CD1c-positive myeloid dendritic cell (primary cell): ENCODE measurements around the gene CXCL1.

ENCODE experiments used
- DNase-seq: peaks from one replicate; pipeline ENCODE4 v3.0.0-alpha.2; 2016; ENCODE audit errors: extremely low spot score

CXCL1 gene

DNA sequence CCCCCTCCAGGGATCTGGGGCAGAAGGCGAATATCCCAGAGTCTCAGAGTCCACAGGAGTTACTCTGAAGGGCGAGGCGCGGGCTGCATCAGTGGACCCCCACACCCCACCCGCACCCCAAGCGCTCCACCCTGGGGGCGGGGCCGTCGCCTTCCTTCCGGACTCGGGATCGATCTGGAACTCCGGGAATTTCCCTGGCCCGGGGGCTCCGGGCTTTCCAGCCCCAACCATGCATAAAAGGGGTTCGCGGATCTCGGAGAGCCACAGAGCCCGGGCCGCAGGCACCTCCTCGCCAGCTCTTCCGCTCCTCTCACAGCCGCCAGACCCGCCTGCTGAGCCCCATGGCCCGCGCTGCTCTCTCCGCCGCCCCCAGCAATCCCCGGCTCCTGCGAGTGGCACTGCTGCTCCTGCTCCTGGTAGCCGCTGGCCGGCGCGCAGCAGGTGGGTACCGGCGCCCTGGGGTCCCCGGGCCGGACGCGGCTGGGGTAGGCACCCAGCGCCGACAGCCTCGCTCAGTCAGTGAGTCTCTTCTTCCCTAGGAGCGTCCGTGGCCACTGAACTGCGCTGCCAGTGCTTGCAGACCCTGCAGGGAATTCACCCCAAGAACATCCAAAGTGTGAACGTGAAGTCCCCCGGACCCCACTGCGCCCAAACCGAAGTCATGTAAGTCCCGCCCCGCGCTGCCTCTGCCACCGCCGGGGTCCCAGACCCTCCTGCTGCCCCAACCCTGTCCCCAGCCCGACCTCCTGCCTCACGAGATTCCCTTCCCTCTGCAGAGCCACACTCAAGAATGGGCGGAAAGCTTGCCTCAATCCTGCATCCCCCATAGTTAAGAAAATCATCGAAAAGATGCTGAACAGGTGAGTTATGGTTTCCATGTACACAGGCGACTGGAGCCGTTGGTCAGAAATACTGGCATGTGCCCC lies at the start of gene CXCL1:
CXCL1 (plus strand) TSS at position 264 of the 926 bp plus-strand sequence; CDS start at position 342, 78 bp downstream.
- DNase-seq: peak; percentile 20

- no peak for DNase-seq
Observed at GRCh38 chr4:73821325-73821724, 47.9 kb upstream of the CXCL1 start.

GRCh38 chr4:73822389-73822788 lies 46.8 kb upstream of the CXCL1 start:
- no peak for DNase-seq

DNA sequence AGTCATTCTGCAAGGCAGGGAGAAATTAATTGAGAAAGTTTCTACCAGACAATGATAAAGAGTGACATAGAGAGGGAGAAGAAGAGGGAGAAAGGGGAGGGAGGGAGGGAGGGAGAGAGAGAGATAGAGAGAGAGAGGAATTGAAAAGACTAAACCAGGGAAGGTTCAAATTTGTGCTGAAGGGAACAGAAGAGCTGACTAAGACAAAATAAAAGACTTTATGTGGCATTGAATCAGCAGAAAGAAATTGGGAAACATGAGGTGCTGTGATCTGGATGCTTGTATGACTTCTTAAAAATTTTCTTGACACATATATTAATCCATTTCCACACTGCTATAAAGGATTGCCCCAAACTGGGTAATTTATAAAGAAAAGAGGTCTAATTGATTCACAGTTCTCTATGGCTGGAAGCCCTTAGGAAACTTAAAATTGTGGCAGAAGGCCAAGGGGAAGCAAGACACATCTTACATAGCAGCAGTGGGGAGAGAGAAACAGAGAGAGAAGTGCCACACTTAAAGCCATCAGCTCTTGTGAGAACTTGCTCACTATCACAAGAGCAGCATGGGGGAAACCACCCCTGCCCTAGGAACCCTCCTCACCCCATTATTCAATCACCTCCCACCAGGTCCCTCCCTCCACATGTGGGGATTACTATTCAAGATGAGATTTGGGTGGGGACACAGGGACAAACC lies 46.2 kb upstream of the CXCL1 start:
- DNase-seq: no peak

GRCh38 chr4:73823760-73824159 lies 45.4 kb upstream of the CXCL1 start:
- DNase-seq: no peak

DNA sequence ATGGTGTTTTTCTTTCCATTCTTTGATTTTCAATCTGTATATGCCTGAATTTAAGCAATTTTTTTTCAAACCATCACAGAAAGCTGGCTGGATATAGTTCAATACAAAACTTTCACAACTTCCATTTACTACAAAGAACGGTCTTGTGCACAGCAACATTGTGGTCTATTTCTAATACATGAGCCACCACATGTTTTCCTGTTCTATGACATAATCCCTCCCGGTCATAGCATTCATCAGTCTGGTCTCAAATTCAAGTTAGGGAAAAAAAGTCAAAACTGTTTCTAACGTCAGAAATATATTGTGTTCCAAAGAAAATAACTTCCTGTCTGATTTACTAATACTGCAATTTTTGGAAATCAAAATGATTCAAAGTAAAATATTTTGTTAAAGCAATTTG lies 40.2 kb upstream of the CXCL1 start:
- DNase-seq: no peak

DNA sequence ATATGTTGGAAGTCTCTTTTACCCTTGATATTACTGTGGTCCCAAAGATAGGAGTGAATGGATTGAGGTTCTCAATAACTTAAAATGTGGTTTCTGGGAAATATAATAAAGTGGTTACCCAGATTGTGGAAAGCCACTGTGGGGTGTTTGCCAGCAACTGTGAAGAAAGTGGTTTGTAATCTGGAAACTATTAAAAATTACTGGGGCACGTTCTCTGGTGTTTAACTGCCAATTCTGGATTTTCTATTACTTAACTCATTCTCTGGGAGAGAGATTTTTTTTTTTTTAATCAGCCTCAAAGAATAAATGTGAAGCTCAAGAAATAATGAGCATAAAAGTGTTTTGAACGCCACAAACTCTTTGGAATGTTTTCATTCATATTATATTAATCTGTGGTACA lies 37.6 kb upstream of the CXCL1 start:
- DNase-seq: no peak

DNA sequence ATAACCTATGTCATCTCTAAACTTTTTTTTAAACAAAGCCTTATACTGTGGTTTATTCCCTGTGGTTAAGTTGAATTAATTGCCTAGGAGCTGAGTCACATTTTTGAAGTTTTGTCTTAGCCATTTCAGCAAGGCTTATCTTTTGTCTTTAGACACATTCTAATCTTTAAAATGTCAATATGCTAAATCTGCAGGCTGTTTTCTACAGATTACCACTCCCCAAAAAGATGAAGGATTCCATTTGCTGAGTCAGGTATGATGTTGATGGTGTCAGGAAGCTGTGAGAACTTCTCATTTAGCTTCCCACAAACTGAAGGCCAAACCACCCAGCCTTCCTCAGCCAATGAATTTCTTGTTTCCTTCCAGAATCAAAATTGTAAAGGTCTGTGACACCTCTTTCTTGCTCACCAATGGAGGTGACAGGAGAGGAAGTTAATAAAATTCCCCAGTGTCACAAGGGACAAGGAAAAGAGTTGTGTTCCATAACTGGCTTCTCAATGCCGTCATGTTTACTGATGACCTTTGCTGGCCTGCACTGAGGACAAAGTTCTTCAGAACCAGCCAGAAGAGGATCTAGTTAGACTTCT lies 36.4 kb upstream of the CXCL1 start:
- no peak for DNase-seq

DNA sequence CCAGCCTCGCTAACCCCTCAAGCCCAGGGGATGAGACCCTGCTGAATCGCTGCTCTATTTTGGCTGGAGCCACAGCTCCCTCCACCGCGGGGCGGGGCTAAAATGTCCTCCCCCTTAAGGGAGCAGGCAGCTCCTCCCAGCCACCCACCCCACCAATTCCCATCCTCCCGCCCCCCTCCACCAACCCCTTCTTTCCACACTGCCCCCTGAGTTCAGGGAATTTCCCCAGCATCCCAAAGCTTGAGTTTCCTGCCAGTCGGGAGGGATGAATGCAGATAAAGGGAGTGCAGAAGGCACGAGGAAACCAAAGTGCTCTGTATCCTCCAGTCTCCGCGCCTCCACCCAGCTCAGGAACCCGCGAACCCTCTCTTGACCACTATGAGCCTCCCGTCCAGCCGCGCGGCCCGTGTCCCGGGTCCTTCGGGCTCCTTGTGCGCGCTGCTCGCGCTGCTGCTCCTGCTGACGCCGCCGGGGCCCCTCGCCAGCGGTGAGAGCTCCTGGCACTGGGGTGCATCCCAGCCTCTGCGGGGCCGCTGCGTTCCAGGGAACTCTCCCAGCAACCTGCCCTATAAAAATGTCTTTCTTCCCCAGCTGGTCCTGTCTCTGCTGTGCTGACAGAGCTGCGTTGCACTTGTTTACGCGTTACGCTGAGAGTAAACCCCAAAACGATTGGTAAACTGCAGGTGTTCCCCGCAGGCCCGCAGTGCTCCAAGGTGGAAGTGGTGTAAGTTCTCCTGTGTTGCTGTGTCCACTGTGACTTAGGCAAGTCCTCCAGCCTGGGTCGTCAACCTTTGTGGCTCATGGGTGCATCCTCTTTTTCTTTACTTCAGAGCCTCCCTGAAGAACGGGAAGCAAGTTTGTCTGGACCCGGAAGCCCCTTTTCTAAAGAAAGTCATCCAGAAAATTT lies 32.6 kb upstream of the CXCL1 start, which contains the start of gene CXCL6:
CXCL6 (plus strand) TSS at position 306 of the 907 bp plus-strand sequence; CDS start at position 379, 73 bp downstream.
- DNase-seq: peak; percentile 46

DNA sequence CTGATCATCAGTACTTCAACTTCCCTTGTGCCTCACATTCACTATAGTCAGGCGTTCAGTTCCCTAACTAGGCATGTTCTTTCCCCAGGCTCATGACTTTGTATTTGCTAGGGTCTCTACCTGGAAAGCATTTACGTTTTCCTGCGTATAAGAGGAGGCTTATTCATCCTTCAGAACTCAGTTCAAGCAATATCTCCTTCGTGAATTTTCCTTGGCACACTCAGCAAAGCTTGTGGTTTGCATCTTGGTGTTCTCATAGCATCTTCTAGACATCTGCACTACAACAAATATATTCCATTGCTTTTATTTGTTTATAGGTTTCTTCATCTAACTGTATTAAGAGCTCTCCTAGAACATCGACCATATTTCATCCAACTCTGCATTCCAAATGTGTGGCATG lies 30.1 kb upstream of the CXCL1 start:
- DNase-seq: no peak

DNA sequence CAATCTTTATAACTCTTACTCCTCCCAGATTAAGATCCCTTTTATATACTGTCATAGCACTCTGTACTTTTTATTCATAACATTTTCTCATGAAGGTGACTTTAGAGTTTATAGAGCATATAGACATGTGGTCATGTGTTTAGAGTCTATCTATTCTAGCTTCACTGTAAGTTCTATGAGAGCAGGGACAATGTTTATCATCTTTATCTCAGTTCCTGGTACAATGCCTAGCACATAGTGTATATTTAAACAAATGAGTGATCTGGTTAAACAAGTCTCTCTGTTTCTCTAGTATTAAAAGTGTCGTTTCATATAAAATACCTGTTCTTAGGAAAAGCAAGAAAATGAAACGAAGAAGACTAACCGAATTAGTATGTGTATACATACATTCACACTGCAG lies 29.5 kb upstream of the CXCL1 start:
- DNase-seq: no peak

- no peak for DNase-seq
Observed at GRCh38 chr4:73841243-73841925, 27.8 kb upstream of the CXCL1 start.

DNA sequence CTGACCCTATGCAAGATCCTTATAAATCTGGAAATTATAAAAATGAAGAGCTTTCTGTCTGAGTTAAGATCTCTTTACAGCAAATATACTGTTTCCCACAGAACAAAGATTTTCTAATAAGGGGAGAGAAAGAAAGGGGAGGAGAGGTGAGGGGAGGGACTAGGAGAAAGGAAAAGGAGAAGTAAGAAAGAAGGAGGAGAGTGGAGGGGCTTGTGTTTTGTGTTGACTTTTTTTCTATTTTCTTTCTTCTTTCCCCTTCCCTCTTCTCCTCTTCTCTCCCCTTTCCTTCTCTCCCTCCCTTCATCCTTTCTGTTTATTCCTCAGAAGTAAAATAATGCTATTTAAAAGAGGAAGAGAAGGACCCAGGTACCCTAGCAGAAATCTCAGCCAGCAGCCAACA lies 26.5 kb upstream of the CXCL1 start:
- DNase-seq: no peak

- DNase-seq: no peak
Observed at GRCh38 chr4:73843369-73843768, 25.8 kb upstream of the CXCL1 start.

- peak; percentile 55 for DNase-seq
Observed at GRCh38 chr4:73844345-73844744, 24.8 kb upstream of the CXCL1 start.

DNA sequence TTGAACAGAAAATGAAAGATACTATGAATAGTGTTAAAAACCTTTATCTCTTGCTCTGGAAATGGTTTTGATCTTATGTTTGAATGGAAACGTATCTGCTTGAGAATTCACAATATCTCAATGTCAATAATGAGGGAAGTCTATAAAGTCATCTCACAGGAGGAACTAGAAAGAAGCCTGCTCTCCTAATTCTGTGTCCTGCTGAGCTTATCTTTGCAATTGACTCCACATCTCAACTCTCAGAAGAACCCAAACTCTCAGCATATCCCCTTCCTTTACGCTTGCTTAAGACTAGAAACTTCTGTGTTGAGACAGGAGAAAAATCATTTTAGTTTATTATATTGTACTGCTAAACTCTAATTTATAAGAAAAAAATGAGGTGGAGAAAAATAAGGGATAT lies 24.4 kb upstream of the CXCL1 start:
- peak; percentile 24 for DNase-seq

GRCh38 chr4:73847526-73848182 lies 21.5 kb upstream of the CXCL1 start:
- peak; percentile 46 for DNase-seq

DNA sequence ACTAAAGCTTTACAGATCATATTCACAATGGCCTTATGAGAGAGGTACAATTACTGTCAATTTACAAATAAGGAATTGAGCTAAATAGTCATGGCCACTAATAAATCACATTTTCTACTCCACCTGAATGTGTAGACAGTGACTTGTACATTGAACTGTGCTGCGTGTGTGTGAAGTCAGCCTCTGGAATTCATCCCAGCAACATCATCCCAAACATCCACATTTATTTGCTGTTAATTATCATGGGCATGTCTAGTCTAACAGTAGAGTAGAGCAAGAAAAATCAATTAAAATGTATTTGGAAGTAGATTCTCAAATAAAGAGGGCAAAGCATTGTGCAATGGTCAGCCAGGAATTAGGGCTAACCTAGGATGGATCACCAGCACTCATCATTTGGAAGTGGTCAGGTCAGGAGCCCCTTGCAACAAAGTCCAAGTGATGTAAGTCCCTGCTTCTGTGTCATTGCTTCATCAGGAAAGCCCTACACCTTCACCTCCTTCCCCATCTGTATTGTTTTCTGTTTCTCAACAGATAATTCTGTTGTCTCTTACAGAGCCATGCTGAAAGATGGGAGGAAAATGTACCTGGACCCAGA lies 20.9 kb upstream of the CXCL1 start:
- DNase-seq: no peak

GRCh38 chr4:73850261-73850970 lies 18.8 kb upstream of the CXCL1 start:
- no peak for DNase-seq
